B cell (primary cell): ENCODE data around the gene CTPS2. TPM values are rescaled to one million over a fixed set of nuclear protein-coding genes. Genes with fewer than 3 reads are reported as not detected.

ENCODE experiments used
- ATAC-seq: fragments of 200-7000 bp; cut with Tn5 transposase; one replicate; pipeline ENCODE4 v1.10.0; 2021; ENCODE audit warnings: low read depth, mild to moderate bottlenecking, moderate number of reproducible peaks, moderate library complexity
- CTCF ChIA-PET: fragments of 350-600 bp; sonication (Branson Sonifier 250); formaldehyde crosslinking; loops from one replicate; lab custom pipeline; 2021; ENCODE audit warnings: antibody characterized with exemption, inconsistent platforms; lab: Charles Lee
- POLR2A ChIA-PET: fragments of 350-600 bp; sonication (Branson Sonifier 250); formaldehyde crosslinking; loops from one replicate; lab custom pipeline; 2021; ENCODE audit warnings: antibody characterized with exemption; lab: Charles Lee
- DNase-seq: peaks from one replicate; pipeline ENCODE4 v3.0.0; 2013
- H2AFZ ChIP-seq: 2 replicates; pipeline ENCODE4 v1.6.1; 2012; ENCODE audit warnings: mild to moderate bottlenecking, low read depth, low read length; ENCODE audit not compliant: insufficient read depth, poor library complexity, severe bottlenecking
- H3K27ac ChIP-seq, 2 donors: 1 replicate in 1 of 2; 2 replicates in 1 of 2; pipeline ENCODE4 v1.5.1; 2012 to 2013; ENCODE audit warnings: low read length in 2 of 2, mild to moderate bottlenecking in 2 of 2, moderate library complexity in 1 of 2
- H3K27me3 ChIP-seq, 4 experiments: fragments of 200-600 bp in 1 of 4; sonication (generic) in 1 of 4; replicated peaks in 1 of 4; 1 replicate in 2 of 4; 2 replicates in 2 of 4; pipeline versions ENCODE4 v1.6.1 to v1.7.0; 2013 to 2016; ENCODE audit warnings: low read length in 3 of 4, mild to moderate bottlenecking in 2 of 4, mixed read lengths in 1 of 4, moderate library complexity in 1 of 4; ENCODE audit not compliant: insufficient read depth in 4 of 4, control insufficient read depth in 3 of 4; ENCODE audit errors: control extremely low read depth in 1 of 4
- H3K36me3 ChIP-seq, 2 experiments: replicated peaks in 1 of 2; 1 replicate in 1 of 2; 2 replicates in 1 of 2; pipeline versions ENCODE4 v1.6.1 to v1.7.1; 2013; ENCODE audit warnings: low read length in 1 of 2; ENCODE audit not compliant: insufficient read depth in 2 of 2, control insufficient read depth in 1 of 2; ENCODE audit errors: control extremely low read depth in 1 of 2, extremely low read depth in 1 of 2
- H3K4me1 ChIP-seq, 2 donors: fragments of 200-600 bp in 1 of 2; sonication (generic) in 1 of 2; 1 replicate in 1 of 2; 2 replicates in 1 of 2; pipeline versions ENCODE4 v1.5.1 to v1.6.1; 2013 to 2017; ENCODE audit warnings: low read length in 2 of 2; ENCODE audit not compliant: control insufficient read depth in 2 of 2, insufficient read depth in 2 of 2
- H3K4me2 ChIP-seq: replicated peaks from 2 replicates; pipeline ENCODE3; 2012; ENCODE audit warnings: mild to moderate bottlenecking, low read depth, low read length; ENCODE audit not compliant: poor library complexity, severe bottlenecking
- H3K4me3 ChIP-seq, 5 experiments: fragments of 200-600 bp in 1 of 5; sonication (generic) in 1 of 5; 1 replicate in 3 of 5; 2 replicates in 2 of 5; pipeline versions ENCODE4 v1.5.1 to v1.7.0; 2011 to 2016; ENCODE audit warnings: low read length in 4 of 5, mild to moderate bottlenecking in 4 of 5, low read depth in 2 of 5, control low read depth in 1 of 5, moderate library complexity in 1 of 5; ENCODE audit not compliant: insufficient read depth in 1 of 5; ENCODE audit errors: control extremely low read depth in 1 of 5, extremely low read depth in 1 of 5
- H3K79me2 ChIP-seq: fragments of 200-600 bp; sonication (generic); one replicate; pipeline ENCODE4 v1.6.0; 2016; ENCODE audit warnings: low read length; ENCODE audit not compliant: control insufficient read depth, insufficient read depth
- H3K9ac ChIP-seq: fragments of 200-600 bp; sonication (generic); 2 replicates; pipeline ENCODE4 v1.6.1; 2017; ENCODE audit warnings: mild to moderate bottlenecking, low read length, moderate library complexity
- H3K9me3 ChIP-seq, 3 donors: one replicate each; pipeline versions ENCODE4 v1.6.1 to v1.7.1; 2013; ENCODE audit warnings: low read length in 2 of 3; ENCODE audit not compliant: control insufficient read depth in 2 of 3, insufficient read depth in 1 of 3; ENCODE audit errors: control extremely low read depth in 1 of 3
- H4K20me1 ChIP-seq: 2 replicates; pipeline ENCODE4 v1.6.0; 2012; ENCODE audit warnings: mild to moderate bottlenecking, low read length; ENCODE audit not compliant: insufficient read depth, control insufficient read depth, poor library complexity, severe bottlenecking
- H3K27ac Mint-ChIP-seq: one replicate; pipeline ENCODE4 v1.8.0; 2021; ENCODE audit warnings: mixed read lengths
- H3K27me3 Mint-ChIP-seq: one replicate; pipeline ENCODE4 v1.8.0; 2021; ENCODE audit warnings: mixed read lengths
- H3K4me1 Mint-ChIP-seq: one replicate; pipeline ENCODE4 v1.8.0; 2021; ENCODE audit warnings: mixed read lengths
- H3K4me3 Mint-ChIP-seq: one replicate; pipeline ENCODE4 v1.8.0; 2021; ENCODE audit warnings: mixed read lengths
- H3K9me3 Mint-ChIP-seq: one replicate; pipeline ENCODE4 v1.8.0; 2022; ENCODE audit warnings: mixed read lengths; ENCODE audit not compliant: insufficient read depth
- CTCF ChIP-seq: fragments of 200-600 bp; IDR thresholded peaks from one replicate; pipeline ENCODE4 v1.8.0; 2022; ENCODE audit warnings: antibody characterized with exemption, mild to moderate bottlenecking
- EZH2 ChIP-seq: IDR thresholded peaks from 2 replicates; pipeline ENCODE4 v1.6.1; 2012; ENCODE audit warnings: borderline replicate concordance, low read depth, mild to moderate bottlenecking, moderate library complexity, low read length; ENCODE audit not compliant: insufficient read depth, poor library complexity, severe bottlenecking
- WGBS: methylation state at CpG from one replicate; pipeline ENCODE4 v1.1.5; 2013; ENCODE audit warnings: missing lambda C conversion rate; ENCODE audit not compliant: insufficient coverage; 5-methylcytosine and 5-hydroxymethylcytosine counted together
- intact Hi-C: fragments of 100-400 bp; cut with micrococcal nuclease; formaldehyde crosslinking; loops from one replicate; pipeline ENCODE4 v1.10.0; 2022
- polyA plus RNA-seq: library from polyadenylated mRNA; depleted of rRNA; stranded (reverse); fragments of >200 nt; gene quantifications from 2 replicates; pipeline ENCODE4 v1.2.3, GENCODE V29; 2012
- total RNA-seq, 2 donors: library from RNA; stranded (reverse); fragments of 120-200 nt in 1 of 2; gene quantifications; 1 replicate in 1 of 2; 2 replicates in 1 of 2; pipeline versions ENCODE4 v1.2.3 to v1.2.4, GENCODE V29; 2013 to 2022

CTPS2 gene
- total and polyA plus RNA-seq, 2 donors (not counting 1 experiment from before 2014, with no cell fraction given), result 2.5 to 11.7 TPM

GRCh38 chrX:16639966-16640365 is 72.5 kb downstream of the CTPS2 start:
- ChIA-PET POLR2A (no interaction called here), CTCF (no interaction called here)
- Histone ChIP-seq H3K36me3 (no peaks in the 10 kb centered on the region), H3K4me3 (no peak overlapping the region), H3K27me3 (no peaks in the 10 kb centered on the region), H2AFZ (no peak overlapping the region), H3K9me3 (no peaks in the 10 kb centered on the region), H3K79me2 (no peaks in the 10 kb centered on the region), H3K9ac (no peak overlapping the region), H4K20me1 (no peaks in the 10 kb centered on the region), H3K4me2 (no peak overlapping the region), H3K27ac (no peak overlapping the region), H3K4me1 (no peaks in the 10 kb centered on the region)
- H3K9me3 Mint-ChIP-seq, result no peaks in the 10 kb centered on the region
- no peaks in the 10 kb centered on the region for H3K27me3 Mint-ChIP-seq
- no peaks in the 10 kb centered on the region for H3K4me1 Mint-ChIP-seq
- H3K4me3 Mint-ChIP-seq, result no peak overlapping the region
- DNase-seq, result no peak
- WGBS, result 91% methylated on average over 4 of the region's 6 CpGs
- TF ChIP-seq CTCF, result no peak
- TF ChIP-seq EZH2, result no peak
- intact Hi-C loops, result no loop called here
- no peak overlapping the region for H3K27ac Mint-ChIP-seq
- no peak for ATAC-seq

- Histone ChIP-seq H3K4me2 (no peak overlapping the region), H3K4me1 (no peaks in the 10 kb centered on the region), H3K79me2 (no peaks in the 10 kb centered on the region), H3K9ac (no peak overlapping the region), H3K27me3 (no peaks in the 10 kb centered on the region), H4K20me1 (no peaks in the 10 kb centered on the region), H2AFZ (no peak overlapping the region), H3K27ac (no peak overlapping the region), H3K36me3 (no peaks in the 10 kb centered on the region), H3K9me3 (no peaks in the 10 kb centered on the region), H3K4me3 (no peak overlapping the region)
- 100% methylated on average over 2 of the region's 7 CpGs for WGBS
- intact Hi-C loops, result no loop called here
- POLR2A ChIA-PET, result no interaction called here
- no peaks in the 10 kb centered on the region for H3K4me1 Mint-ChIP-seq
- DNase-seq (no peak), ATAC-seq (no peak)
- H3K27ac Mint-ChIP-seq, result no peak overlapping the region
- CTCF ChIA-PET, result no interaction called here
- no peak for TF ChIP-seq CTCF
- no peak for TF ChIP-seq EZH2
- no peak overlapping the region for H3K4me3 Mint-ChIP-seq
- no peaks in the 10 kb centered on the region for H3K27me3 Mint-ChIP-seq
- H3K9me3 Mint-ChIP-seq, result no peaks in the 10 kb centered on the region
Measured at GRCh38 chrX:16638533-16638932, 73.9 kb downstream of the CTPS2 start.
